ENCODE measurements around the gene CLNK.

The CLNK gene

DNA sequence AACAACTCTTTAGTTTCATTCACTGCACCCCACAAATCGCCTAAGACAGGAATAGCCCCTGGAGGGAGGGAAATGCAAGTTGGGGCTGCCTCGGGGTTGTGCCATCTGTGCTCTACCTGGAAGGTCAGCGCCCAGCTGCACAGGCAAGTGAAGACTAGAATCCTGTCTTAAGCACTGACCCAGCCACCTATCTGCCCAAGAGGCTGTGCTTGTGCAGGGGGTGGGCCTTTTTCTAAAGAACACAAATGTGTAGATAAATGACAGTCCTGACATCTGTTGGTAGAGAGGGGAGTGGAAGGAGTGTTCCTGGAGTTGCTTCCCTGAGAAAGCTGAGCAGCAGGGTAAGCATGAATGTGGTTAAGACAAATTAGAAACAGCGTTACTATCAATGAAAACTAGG lies 243.1 kb downstream of the CLNK start:
- DNase-seq: no peak

DNA sequence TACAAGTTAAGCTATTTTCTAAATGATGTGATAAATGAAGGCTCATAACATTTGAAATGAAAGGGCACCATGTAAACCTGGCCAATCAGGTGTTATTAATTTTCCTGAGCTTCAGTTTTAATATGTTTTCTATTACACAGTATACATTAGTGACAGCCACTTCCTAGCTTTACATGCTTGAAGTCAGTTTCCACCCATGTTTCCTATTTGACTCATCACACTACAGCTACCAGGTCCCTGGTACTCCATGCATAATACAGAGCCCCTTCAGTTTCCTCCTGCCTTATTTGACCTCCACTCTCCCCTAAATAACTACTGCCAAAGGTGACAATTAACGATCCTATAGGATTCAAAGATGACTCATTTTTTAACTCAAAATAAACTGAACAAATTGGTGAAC lies 245.6 kb downstream of the CLNK start:
- no peak for DNase-seq

DNA sequence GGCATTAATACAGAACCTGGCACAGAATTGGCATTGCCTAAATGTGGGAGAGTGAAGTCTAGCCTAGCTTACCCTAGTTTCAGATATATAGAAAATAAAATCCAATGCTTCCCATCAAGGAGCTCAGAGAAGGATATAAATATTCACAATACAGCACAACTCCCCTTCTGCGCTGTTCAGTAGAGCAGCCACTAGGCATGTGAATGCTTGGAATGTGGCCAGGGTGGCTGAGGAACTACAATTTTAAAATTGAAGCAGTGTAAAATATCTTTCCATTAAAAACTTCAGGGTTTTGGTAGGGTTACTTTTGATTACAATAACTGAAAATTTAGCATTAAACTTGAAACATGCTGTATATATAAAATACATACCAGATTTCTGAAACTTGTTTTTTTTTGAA lies 246.8 kb downstream of the CLNK start:
- no peak for DNase-seq
